GM19395 (cell line): ENCODE results near the gene CDC20.
"Not testable (repeated sequence)": the region's sequence is repeated elsewhere in the genome, so short reads cannot be mapped to it uniquely, and the experiment has no call there.

Experiments
- ATAC-seq: cut with Tn5 transposase; IDR thresholded peaks from one replicate; pipeline ENCODE4 v1.9.1; 2021; ENCODE audit warnings: mild to moderate bottlenecking, moderate library complexity; ENCODE audit not compliant: unreplicated experiment

The CDC20 gene

DNA sequence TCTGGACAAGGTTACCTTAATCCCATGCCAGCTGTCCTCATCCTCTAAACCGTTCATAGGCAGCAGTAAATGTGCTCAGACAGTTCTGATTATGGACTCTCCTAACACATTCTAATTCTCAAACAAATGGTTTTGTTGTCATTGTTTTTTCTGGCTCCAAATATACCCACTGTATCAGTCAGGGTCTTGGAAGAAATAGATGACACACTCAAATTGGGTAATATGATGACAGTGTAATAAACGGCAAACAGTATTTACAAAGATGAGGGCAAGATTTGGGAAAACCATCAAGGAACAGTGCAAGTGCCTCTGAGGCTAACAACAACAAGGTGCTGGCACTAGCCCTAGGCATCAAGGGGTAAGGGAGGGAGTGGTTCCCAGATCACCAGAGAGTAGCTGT, 4.3 kb upstream of the CDC20 start:
- ATAC-seq = no peak

DNA sequence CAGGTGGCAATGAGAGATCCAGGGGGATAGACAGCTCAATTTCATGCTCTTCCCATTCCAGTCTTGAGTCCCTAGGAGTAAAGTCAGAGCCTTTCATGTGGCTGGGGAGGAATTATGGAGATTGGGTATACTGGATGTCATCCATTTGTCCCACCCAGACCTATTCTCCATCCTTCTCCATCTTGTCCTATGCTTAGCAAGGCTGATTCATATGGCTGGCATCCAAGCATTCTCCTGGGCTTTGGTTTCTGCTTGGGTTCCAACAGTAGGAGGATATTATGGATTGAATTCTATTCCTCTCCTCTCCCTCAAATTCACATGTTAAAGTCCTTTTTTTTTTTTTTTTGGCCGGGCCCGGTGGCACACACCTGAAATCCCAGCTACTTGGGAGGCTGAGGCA, 3.8 kb upstream of the CDC20 start:
- ATAC-seq = no peak

DNA sequence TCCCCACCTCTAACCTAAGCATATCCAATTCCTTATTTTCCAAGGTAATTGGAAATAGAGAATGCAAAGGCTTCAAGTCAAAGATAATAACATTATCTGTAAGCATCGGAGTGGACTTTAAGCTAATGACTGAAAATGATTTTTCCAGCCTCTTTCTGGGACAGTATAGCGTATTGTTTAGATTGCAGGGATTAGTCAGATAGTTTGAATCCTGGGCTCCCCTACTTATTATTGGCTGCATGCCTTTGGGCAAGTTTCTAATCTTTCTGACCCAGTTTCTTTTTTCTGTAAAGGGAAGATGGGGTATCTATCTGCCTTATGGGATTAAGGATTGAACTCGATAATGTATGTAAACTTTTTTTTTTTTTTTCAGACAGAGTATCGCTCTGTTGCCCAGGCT, 1.5 kb upstream of the CDC20 start:
- ATAC-seq = no peak

DNA sequence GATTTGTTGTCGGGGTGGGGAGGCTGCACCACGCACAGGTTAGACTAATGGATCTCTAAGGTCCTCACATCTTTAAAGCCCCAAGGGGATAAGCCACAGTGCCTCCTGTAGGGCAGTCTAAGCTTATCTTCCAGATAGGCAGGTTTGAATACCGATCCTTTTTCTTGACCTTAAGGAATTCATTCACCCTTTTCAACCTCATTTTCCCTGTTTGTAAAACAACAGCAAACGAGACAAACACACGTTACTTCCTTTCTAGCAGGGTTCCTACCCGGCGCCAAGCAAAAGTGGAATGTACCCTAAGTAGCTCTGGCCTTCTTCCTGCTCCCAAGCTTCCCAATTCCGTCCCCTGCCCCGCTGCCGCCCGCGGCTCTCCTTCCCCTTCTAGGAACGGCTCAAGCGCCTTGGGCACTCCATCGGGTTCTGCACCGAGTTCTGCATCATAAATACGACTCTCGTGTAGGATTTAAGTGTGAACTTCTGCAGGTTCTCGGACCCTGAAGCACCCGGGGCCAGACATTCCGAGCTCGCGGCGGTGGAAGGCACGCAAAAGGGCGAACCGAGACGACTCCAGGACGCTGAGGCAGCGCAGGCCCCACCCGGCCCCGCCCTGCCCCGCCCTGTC, 548 bp upstream of the CDC20 start:
- peak; percentile 22 for ATAC-seq

DNA sequence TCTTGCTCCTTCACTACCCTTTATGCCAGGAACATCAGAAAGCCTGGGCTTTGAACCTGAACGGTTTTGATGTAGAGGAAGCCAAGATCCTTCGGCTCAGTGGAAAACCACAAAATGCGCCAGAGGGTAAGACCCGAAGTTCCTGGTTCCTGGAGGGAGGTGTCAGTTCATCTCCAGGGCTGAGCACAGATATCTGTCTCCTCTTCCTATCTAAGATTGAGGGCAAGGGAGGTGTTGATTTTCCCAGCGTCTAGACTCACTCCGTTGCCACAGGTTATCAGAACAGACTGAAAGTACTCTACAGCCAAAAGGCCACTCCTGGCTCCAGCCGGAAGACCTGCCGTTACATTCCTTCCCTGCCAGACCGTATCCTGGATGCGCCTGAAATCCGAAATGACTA, 915 bp downstream of the CDC20 start:
- ATAC-seq = no peak

DNA sequence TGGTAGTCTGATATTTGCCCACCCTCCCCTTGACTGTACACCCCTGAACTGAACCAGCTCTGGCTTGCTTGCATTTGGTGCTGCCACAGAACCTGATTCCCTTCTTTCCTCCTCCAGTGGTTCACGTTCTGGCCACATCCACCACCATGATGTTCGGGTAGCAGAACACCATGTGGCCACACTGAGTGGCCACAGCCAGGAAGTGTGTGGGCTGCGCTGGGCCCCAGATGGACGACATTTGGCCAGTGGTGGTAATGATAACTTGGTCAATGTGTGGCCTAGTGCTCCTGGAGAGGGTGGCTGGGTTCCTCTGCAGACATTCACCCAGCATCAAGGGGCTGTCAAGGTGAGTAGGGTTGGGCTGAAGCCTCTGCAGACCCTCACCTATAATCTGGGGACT, 1.8 kb downstream of the CDC20 start:
- ATAC-seq = no peak

DNA sequence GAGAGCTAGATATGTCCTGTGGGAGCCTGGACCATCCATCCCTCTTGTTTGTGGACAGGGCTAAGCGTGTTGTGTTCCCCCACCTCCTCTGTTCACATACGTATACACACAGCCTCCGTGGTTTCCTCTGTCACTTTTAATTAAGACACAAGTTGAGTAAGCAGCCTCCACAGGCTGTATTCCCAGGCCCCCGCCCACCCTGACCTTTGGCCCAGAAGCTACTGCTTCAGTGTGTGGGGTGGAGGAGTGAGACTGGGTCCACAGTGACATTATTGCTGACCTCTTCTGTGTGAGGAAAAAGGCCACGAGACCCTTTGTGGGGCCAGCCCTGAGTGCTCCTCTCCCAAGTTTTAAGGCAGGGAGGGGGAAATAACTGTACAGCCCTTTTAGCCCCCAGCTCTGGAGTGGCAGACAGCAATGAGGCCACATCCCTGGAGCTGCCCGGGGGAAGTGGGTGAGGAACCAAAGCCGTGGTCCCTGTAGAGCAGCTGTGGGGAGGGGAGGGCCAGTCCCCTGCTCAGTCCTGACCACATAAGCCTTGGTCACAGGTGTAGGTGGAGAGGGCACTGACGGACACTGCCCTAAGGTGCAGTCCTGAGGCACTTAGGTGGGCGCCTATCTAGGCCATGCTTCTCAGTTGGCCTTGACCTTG, 4.6 kb downstream of the CDC20 start:
- ATAC-seq = no peak

DNA sequence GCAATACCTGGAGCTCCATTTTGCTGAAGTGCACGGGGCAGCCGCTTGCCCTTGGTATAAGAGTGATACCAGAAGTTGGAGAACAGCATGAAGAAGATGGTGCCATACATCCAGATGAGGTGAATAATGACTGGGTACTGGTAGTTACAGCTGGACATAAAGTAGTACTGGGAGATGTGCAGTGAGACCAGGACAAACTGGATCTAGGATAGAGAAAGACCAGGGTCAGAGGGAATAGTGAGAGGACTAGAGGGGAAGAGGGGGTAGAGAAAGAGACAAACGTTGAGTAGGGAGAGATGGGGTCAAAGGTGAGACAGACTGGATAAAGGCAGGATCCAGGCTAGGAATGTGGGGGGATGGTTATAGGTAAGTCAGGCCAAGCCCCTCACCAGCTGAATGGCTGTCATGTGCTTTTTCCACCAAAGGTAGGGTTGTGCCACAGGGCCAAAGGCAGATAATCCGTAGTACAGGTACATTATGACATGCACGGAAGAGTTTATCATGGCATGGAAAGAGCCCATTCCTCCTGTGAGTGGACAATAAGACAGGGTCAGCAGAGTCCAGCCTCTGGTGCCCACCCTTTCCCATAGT, 5.2 kb downstream of the CDC20 start:
- no peak for ATAC-seq

DNA sequence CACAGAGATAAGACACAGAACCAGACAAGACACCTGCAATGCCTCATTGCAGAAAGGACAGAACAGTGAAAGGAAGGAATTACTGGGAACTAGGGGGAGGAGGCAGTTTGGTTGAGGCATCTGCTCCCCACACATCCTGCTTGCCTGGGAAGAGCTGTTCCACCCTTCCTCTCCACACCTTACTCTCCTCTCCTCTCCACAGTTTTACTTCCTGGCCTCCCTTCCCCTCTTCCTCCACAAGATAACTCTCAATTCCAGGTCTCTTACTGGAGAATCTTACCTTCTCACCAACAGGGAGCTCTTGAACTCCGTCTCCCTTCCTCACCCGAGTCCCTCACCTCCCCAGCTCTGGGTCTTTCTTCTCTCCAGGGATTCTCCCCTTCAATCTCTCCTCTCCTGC, 6.9 kb downstream of the CDC20 start:
- ATAC-seq = no peak

DNA sequence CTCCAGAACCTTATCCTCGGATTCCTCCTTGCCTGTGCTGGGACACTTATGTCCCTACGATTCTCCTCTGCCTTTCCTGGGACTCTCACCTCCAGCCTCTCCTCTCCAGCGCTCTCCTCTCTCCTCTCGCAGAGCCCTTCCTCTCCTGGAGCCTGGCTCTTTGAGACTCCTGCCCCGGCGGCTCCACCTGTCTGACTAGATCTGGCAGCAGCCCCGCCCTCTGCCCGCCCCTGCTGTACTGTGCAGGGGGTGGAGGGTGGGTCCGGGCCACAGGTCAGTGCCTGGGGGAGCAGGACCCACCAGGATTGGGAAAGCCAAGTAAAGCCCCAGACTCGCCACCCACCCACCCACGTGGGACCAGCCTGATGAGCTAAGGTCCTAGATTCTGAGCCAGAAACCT, 7.4 kb downstream of the CDC20 start:
- ATAC-seq = no peak

DNA sequence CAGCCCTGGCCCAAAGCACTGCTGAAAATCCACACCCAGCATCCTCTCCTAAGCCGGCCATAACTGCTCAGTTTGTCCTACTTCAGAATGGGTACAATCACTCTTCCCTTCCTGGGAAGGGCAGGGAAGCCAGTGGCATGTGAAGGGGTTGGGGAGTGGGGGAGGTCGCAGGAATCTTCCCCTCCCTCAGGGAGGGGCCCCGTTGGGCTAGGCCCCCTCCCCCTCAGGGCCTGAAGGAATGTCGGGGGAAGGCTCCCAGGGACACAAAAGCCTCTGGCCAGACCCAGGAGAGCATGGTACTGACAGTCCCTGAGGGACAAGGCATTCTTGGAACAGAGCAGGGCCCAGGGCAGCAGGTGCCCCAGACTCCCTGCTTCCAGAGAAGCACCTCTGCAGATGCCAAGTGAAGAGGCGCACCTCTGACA, 7.8 kb downstream of the CDC20 start:
- ATAC-seq = no peak

DNA sequence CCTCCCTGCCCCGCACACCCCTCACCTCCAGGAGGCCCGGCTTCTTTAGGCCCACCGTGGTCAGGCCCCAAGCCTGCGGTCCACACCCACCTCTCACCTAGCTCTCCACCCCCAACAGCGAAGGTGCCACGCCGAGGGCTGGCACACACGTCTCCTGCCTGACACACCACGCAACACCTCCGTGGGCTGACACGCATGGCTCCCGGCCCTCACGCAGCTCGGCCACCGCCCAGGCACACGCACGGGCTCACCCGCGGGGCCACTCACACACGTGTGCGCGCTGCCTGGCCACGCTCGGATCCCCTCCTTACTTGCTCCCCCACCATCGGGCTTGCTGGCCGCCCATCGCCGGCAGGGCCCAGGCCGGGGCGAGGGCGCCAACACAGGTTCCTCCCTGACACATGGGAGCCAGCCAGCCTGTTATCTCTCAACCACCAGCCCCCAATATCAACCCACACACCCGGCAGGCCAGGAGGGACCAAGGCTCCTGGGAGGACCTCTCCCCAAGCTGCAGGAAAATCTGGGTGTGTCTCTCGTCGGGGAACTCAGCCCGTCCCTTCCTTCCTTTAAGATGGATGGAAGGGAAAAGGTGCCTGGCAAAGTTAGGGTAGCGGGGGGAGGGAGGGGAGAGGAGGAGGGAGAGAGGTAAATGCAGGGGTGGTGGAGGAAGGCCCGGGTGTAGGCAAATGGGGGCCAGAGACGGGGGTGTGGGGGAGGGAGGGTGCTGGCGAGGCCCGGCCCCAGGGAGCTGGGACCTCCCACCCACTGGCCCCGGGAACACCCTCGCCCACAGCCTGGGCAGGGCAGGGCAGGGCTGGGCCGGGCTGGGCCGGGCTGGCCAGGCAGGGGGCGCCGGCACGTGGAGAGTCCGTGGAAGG, 8.5 kb downstream of the CDC20 start:
- ATAC-seq = peak; percentile 40

DNA sequence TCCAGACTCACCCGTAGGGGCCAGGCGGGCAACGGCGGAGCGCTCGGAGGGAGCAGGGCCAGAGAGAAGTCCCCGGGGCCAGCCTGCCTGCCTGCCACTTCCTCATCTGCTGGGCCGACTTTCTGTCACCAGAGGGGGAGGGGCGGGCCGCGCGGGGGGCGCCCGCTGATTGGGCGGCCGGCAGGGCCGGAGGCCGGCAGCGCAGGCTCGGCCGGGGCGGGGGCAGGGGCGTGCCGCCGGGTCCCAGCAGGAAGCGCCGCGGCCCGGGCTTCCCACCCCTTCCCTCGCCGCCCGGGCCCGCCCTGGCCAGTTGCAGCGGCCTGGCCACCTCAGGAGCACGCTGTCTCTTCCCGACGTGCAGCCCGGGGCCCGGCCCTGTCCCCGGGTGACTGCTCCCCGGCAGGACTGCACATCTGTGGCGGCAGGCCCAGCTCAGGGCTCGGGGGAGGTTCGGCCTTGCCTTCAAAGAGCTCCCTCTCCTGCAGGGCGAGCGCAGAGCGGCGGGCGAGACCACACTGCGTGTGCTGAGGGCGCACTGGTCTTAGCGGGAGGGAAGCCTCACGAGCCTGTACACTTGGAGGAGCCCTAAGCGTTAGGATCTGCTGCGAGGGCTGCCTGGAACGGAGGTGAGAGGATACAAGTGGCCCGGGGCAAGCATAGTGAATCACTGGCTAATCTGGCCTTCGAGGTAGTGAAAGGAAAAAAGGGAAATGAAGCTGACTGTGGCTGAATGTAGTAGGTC, 9.3 kb downstream of the CDC20 start, which contains the start of gene ELOVL1:
ELOVL1 (minus strand) TSS at position 108 of the 742 bp plus-strand sequence. CDS start 2,402 bp downstream, outside the sequence.
- peak; percentile 65 for ATAC-seq

DNA sequence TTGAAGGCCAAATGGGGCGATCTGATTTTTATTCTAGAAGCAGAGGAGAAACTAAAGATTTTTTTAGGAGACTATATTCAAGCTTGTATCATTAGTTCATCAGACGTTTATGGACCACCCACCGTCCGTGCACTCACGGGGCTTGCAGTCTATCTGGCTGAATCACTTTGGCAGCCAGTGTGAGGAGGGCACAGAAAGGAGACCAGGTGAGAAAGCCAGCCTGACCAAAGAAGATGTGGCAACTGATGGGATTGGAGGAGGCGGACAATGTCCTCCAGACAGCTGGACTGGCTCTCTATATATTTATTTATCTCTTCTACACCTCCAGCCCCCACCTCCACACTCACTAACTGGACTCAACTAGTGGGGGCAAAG, 9.9 kb downstream of the CDC20 start:
- peak; percentile 13 for ATAC-seq

DNA sequence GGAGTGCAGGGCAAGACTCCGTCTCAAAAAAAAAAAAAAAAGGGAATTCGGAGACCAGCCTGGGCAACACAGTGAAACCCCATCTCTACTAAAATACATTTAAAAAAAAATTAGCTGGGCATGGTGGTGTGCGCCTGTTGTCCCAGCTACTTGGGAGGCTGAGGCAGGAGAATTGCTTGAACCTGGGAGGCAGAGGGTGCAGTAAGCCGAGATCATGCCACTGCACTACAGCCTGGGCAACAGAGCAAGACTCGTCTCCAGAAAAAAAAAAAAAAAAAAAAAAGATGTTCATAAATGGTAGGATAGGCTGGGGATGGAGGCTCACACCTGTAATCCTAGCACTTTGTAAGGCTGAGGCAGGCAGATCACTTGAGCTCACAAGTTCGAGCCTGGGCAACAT, 11.0 kb downstream of the CDC20 start:
- not testable (repeated sequence) for ATAC-seq

DNA sequence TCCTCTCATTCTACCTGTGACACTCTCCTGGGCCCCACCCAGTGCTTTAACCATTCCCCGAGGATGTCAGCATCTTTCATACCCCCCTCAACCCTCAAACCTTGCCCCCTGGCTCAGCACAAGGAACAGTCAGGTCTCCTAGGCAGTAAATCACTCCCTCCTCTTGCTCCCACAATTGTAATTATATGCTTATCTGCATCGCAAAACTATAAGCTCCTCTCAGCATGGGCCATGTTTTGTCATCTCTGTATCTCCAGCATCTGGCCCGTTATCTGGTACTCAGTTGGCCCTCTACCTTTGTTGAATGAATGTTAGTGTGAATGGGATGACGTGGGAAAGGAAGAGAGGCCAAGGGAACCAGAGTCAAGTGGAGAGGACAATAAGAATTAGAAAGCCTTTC, 11.8 kb downstream of the CDC20 start:
- ATAC-seq = no peak

DNA sequence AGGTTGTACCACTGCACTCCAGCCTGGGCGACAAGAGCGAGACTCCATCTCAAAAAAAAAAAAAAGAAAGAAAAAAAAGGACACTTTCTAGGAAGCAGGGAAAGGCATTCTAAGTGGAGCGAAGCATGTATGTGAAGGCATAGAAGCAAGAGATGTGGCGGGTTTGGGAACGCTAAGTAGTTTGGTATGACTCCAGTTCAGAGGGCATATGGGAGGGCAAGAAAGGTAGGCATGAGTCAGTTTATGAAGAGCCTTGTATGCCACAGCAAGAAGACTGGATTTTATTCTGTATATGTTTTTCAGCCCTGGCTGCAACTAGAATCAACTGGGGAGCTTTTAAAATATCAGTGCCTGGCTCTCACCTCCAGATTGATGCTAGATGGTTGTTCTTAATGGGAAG, 13.4 kb downstream of the CDC20 start:
- ATAC-seq = no peak

DNA sequence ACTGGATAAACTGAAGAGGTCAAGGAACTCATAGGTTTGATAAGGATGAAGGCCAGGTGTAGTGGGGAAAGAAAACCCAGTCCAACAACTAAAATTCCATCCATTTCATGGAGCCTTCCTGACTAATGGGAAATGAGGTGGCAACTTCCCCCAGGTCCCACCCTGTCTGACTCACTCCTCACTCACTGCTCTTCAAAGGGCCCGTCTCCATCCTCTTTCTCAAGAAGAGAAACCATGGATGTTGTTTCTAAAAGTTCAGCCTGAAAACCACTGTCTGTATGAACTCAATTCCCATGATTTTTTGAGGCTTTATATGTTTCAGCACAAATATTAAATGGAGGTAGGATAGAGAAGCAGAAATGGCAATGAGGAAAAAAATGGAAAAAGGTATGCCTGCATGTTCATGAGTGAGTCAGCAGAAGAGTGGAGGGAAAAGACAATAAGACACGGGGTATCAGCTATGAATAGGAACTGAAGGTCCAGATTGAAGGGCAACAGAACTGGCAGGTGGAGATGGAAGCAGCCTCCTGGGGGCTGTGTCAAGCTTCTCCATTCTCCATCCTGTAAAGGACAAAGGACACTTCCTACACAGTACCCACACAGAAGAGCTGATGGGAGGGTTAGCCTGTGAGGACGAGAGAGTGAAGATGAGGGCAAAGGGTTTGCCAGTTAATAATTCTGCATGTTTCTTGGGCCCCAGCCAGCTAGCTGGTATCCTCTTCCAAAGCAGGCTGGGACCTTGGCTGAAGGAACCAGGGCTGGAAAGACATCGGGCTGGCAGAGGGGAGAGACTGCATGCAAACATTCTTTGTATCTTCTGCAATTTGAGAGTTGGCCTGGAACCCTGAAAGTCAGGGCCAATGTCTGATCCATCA, 14.5 kb downstream of the CDC20 start:
- no peak for ATAC-seq

DNA sequence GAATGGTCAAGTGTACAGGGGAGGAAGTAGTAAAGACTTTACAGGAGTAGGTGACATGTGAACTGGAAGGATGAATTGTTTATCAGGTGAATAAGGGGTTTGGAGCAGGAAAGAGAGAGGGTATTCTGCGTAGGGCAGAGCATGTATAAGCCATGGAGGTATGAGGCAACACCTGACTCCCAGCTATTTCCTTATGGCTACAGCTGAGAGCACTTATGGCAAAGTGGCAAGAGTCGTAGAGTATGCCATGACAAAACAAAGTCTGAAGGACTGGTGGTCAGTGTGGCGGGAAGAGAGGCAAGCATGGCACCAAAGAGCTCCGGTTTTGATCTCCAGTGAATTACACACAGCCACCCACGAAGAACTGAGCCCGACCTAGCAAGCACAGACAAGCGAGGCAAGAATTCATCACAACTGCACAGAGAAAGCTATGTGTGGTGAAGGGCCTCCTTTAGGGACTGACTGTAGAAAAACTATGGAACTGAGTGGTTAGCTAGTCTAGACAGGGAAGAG, 18.0 kb downstream of the CDC20 start:
- no peak for ATAC-seq

DNA sequence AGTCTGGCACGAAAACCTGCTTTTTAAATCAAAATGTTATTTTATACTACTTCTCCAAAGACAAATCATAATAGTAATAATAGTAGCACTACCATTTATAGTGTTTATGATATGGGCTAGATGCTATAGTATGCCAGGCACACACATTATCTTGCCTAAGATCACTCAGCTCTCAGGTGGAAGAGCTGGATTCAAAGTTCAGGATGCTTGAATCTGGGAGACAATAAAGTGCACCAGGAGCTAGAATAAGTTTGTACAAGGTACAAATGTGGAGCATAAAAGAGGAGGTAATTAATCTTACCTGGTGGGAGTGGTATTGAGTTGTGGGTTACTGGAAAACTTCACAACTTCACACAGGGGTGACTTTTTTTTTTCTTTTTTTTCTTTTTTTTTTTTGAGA, 19.1 kb downstream of the CDC20 start:
- ATAC-seq = no peak
